HG02798 (cell line): ENCODE results near the gene TMEM170B.

ENCODE experiments used
- ATAC-seq: cut with Tn5 transposase; IDR thresholded peaks from one replicate; pipeline ENCODE4 v1.9.1; 2021; ENCODE audit warnings: mild to moderate bottlenecking; ENCODE audit not compliant: unreplicated experiment, poor library complexity

Gene TMEM170B, protein sequence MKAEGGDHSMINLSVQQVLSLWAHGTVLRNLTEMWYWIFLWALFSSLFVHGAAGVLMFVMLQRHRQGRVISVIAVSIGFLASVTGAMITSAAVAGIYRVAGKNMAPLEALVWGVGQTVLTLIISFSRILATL

DNA sequence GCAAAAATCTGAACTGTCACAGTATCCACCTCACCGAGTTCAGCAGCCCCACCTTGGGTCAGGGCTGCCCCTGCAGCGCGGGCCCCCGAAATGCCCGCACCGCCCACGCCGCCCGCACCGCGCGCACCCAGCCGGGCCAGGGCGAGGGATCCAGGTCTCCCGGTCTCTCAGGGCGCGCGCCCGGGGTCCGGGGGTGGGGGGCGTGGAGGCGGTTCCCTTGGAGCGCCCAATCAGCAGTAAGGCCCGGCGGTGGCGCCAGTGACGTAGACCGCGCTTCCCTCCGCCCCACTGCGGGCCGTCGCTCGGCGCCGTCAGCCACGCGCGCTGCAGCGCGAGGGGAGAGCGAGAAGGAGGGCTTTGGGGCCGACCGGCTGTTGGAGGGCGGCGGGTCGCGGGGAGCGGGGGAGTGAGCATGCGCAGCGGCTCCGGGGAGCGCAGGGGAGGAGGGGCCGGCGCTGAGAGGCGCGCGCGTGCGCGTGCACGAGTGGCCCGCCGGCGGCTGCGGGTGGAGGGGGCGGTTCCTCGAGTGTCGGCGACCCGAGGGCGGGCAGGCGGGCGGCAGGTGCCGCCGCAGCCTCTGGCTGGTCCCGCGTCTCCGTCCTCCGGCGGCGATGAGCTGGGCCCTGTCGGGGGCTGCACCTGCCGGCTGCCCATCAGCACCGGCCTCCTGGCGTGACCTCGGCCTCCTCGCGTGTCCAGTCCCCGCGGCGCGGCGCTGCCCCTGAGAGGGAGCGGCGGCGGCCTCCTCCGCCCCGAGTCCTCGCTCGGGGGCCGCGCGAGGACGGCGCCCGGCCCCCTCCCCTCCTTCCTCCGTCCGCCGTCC lies at the start of gene TMEM170B:
TSS of gene TMEM170B (plus strand) at position 521 of the 823 bp plus-strand sequence. CDS start 529 bp downstream, outside the sequence.
- ATAC-seq = peak; percentile 98

DNA sequence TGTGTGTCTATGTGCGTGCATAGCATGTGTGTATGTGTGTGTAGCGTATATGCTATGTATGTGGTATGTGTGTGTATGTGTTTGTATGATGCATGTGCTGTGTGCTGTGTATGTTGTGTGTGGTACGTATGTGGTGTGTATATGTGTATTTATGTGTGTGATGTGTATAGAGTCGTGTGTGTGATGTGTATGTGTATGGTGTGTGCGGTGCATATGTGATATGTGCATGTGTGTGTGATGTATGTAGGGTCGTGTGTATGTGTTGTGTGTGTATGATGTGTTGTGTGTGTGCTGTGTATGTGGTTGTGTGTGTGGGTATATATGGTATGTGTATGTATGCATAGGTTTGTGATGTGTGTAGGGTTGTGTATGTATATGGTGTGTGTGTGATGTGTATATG lies 46.6 kb upstream of the TMEM170B start:
- ATAC-seq = no peak

DNA sequence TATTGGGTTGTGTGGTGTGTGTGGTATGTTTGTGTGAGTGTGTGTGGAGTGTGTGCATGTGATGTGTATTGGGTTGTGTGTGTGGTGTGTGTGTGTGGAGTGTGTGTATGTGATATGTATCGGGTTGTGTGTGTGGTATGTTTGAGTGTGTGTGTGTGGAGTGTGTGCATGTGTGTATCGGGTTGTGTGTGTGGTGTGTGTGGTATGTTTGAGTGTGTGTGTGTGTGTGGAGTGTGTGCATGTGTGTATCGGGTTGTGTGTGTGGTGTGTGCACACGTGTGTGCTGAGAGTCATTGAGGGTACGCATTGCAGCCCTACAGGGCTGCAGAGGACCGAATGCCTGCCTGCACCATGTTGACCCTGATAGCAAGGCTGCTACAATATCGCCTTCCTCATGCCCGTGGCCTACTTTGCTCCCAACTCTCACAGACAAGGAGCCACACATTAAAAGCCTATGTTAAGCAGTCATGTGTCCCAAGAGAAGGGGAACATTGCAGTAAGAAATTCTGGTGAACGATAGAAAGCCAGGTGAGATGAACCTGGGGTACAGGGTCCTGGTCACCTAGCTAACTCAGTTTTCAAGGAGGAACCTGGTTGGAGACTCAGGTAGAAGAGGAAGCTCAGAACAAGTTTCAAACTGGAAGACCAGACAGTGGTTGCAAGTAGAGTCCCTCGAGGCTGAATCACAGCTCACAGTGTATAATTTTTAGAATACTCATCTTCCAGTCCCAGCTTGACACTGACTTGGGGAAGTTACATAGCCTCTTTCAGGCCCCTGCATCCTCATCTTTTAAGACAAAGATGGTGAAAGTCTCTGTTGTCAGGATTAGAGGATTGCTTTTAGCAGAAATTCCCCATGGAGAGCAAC lies 45.7 kb upstream of the TMEM170B start:
- ATAC-seq = peak; percentile 25

DNA sequence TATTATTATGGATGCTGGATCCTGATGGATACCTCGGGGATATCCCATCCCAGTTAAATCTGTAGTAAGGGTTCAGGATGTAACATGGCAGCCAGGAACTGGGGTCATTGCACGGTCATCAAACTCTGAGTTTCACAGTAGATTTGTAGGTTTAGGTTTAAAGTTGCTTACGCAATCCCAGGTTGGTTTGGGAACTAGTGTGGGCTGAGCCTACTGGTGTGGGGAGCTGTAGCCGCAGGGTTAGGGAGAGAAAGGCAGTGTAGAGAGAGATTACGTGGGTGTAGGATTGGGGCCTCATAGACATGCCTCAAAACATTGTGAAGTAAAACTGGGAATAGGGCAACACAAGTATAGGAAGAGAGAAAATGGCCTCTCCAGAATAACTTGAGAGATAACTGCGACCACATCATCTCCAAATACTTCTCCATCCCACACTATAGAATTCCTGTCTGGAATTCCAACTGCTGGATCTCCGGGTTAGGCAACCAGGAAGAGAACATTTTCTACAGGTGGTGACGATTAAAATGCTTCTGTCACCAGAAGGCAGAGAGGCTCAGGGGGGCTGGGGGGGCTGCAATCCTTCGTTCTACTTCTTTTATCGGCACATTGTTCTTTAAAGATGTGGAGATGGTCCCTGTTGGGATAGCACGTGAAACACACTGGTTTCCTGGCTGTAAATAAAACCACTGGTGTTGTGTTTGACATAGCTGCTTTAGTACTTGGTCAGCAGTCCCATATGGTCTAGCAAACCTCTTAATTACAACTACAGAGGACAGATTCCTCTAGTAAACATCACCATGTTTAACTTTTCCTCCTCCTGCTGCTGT lies 44.9 kb upstream of the TMEM170B start:
- no peak for ATAC-seq

DNA sequence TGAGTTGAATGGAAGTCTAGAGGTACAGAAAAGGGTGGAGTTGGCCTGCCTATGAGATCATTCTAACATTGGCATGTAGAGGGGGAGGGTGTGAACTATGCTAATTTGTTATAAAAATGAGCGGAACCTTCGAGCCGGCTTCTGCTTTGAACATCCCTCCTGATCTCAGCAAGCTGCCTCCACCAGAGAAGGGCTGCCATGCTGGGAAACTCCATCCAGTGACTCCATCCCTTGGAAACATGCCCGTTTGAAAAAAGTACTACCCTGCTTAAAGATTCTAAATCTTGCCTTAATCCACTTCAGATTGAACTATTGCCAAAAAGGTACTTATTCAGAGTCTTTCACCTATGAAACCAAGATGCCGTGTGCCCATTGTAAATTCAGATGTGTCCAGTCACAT lies 43.6 kb upstream of the TMEM170B start:
- ATAC-seq = no peak

DNA sequence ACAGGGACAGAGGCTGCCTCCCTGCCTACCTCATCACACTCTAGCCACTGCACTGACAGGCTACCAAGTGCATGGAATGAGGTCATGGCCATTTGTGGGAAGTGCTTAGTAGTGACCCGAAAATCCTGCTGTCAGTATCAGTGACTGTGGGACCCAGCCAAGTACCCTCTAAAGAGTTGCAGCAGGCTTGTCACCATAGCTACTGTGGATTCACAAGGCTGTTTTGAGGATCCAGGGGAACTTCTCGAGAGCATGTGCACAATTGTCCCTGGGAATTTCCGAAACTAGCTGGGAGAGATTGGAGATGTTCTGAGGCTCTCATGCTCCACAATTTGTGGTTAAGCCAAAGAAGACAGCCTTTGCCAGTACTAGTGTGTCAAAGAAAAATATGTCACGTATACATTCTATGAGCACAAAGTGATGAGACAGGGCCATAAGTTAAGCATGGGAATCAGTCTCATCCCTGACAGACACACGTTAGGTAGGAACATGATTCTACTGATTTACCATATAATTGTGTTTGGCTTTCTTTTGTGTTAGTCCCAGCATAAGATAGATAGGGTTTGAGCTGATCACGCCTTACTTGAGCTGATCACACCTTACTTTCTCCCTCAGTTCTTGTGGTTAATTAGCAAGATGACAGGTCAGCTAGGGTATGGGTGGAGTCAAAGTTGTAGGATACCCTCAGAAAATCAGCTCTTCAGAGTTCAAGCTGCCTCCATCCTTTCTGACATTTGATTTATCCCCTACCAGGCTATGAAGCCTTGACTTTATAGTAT lies 42.6 kb upstream of the TMEM170B start:
- ATAC-seq = peak; percentile 23

DNA sequence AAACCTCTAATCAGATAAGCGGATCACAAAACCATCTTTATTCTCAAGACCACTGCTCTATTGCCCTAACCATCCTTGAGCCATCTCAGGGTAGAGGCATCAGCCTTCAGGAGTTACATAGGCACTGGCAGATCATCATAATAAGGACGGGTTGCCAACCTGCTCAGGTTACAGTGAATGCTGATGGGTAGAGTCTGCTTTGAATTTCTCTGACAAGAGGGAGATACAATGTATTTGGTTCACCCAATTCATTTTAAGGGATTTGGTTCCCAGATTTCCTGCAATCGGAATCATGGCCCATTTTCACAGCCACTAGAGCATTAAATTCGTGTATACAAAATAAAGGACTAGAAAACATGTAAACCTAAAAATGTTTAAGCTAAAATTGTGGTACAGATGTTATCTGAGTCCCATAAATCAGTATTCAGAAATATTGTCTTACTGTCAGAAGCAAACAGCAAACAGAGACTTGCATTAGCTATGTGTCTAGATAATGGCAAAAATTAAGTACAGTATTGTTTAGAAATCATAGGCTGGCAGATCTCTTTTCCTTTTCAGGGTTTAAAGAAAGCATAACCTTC lies 41.9 kb upstream of the TMEM170B start:
- ATAC-seq = no peak

DNA sequence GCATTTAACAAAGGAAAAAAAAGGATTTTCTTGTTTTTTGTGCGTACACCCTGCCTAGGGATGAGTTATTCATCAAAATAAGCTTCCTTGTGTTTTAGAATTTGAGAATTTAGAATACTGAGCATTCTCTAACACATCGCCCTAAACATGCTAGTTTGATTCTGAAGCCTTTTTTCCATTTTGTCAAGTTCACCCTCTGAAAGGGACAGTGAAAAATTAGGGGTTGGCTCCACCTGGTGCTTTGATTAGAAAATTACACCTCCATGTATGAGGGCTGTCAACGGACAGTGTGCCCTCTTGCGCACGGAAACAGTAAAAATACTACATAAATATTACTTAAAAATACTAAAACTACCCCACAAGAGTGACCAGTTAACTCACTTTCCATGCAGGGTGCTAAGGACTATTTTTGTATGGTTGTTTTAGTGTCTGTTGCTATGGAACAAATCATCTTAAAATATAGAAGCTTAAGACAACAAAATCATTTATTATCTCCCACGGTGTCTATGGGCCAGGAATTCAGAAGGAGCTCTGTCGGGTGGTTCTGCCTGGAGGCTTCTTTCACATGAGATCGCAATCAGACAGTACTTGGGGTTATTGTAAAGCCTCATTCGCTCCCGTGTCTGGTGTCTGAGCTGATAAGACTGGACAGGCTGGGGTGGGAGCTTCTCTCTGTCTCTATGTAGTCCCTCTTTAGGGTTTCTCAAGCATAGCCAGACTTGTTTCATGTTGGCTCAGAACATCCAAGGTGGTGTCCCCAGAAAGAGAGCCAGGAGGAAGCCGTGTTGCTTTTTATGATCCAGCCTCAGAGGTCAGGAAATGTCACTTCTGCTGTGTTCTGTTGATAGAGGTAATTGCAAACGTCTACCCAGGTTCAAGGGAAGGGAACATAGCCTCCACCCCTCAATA lies 41.1 kb upstream of the TMEM170B start:
- ATAC-seq = peak; percentile 60

DNA sequence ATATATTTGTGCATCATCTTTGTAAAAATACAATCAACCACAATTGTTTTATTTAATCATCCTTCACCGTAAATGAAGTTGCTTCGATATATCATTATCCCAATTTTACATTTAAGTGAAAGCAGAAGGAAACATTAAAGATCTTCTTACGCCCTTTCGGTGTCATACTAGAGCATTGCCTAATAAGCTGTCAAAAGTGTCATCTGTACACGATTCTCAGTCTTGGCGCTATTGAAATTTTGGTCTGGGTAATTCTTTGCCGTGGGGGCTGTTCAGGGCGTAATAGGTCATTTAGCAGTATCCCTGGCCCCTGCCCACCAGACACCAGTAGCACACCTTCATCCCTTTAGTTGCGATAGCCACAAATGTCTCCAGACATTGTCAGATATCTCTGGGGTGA lies 40.4 kb upstream of the TMEM170B start:
- no peak for ATAC-seq

DNA sequence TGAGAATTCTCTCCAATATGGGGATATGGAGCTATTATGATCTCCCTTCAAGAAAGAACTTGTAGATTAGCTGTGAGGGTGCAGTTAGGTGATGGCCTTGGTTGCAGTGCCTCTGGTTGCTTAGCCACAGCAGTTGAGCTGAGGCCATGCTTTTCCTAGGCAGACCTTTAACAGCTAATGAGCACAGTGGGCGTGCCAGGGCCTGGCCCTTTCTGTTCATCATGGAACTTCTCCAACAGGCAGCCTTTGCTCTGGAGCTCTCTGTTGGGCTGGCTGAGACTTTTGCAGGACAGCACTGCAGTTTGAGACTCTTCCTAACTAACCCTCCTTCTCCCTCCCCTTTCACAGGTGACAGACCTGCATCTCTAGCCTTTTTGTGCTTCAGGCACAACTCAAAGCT lies 39.7 kb upstream of the TMEM170B start:
- ATAC-seq = no peak

DNA sequence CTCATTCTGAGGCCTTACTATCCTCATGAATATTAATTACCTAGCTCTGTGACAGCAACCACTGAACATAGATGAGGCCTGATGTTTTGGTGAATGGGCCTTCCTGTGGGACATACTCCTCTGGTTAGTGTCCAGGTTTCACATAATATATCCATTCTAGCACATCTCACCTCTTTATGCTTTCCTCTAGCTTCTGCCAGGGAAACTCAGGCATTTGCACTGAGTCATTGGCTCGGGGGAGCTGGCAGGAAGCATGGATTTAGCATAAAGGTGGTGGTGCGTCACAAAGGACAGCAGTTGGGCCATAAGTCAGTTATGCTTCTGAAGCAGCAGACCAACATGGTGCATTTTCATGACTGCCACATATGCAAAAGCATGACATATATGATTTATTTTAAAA lies 37.5 kb upstream of the TMEM170B start:
- no peak for ATAC-seq

DNA sequence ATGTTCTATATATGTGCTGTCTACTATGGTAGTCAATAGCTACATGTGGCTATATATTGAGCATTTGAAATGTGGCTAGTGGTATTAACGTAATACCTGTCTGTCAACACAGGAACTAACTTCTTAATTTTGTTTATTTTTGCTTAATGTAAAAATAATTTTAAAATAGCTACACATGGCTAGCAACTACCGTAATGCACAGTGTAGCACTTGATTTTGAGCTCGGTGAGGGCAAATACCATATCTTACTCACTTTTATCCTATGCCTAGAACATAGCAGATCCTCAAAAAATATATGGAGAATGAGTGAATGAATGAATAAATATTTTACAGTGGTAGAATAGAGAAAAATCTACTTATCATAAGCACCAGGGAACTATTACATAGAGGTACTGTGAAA lies 28.1 kb upstream of the TMEM170B start:
- no peak for ATAC-seq

DNA sequence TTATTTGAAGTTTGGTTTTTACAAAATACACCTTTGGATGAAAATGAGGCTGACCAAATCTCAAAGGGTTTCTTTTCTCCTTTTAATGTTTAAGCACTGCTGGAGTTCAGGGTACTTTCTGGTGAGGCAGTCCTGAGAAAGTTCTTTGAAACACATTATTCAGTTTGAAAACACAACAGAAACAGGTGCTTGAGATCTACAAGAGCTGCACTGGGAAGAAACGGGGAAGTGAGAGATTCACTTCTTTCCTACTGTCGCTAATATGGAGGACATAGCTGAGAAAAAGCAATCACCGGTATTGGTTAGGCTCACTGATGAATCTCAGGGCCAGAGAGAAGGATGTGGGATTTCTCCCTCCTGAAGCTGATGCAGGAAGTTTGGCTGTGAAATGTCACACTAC lies 22.9 kb upstream of the TMEM170B start:
- ATAC-seq = peak; percentile 90

DNA sequence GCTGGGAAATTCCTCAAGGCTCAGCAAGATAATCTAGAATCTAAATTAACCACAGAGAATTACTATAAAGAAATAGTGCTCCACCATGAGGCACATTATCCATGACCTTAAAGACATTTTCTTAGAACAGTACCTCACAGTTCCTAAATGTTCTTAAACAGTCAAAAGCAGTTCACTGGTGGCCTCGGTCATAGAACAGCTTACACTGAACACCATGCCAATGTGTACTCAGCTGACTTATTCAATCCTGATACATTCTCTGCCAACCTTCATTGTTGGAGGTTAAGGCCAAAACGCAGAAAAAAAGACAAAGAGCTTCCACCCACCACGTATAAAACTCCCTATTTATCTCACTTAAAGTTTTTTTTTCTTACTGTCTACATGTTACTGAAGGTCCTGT lies 21.8 kb upstream of the TMEM170B start:
- ATAC-seq = no peak

DNA sequence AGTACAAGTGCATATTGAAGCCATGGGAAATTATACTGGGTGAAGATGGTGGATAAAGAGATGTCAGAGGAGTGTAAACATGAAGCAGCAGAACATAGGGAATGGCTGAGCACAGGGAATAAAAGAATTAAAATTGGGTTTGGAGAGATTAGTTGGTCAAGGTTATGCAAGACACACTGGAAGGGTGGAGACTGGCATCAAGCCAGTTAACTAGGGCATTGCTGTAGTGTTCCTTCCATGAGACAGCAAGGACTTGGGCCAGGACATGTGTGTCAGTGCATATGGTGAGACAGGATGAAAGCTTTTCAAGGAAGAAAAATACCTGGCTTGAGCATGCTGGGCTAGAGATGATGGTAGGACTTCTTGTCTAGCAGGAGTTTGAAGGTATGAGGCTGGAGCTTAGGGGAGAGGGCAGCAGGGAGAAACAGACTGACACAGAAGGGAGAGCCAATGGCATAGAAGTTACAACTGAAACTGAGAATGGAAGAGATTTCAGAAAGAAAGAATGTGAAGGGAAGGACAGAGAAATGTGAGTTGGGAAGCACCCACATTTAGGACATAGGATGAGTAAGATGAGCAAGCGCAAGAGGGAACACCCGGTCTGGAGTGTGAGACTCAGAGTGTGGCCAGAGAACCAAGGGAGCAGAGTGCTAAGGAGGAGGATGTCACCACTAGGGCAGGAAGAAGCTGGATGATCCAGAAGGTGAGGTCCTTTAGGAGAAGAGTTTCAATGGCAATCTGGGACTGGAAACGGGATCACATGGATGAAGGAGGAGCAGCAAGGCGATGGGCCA lies 14.5 kb upstream of the TMEM170B start:
- ATAC-seq = no peak

DNA sequence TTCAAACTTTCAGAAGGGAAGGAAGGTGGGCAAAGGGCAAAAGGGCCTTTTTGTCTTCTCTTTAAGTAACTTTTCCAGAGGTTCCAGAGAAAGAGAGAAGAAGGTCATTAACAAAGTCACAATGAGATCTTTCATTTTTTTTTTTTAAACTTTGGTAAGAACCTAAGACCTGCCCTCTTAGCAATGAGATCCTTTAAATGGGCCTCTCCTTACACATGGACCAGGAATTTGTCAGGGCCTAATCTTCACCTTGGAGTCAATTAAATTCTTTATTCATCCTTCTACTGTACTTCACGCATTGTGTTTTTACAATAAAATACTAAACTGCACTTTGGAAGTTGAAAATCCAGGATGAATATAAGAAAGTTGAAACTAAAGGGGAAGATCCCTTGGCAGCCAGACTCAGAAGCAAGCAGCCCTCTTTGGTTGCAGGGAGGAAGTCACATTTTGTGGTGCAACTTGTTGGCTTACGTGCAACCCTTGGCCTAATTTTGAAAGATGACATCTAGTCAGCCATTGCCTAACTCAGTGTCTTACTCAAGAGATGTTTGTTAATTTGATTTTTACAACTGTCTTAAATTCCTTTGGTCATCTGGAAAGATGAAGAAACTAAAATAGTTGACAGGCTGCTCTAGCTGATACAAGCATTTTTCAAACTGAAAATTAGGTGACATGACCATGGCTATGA lies 11.9 kb upstream of the TMEM170B start:
- ATAC-seq = no peak

DNA sequence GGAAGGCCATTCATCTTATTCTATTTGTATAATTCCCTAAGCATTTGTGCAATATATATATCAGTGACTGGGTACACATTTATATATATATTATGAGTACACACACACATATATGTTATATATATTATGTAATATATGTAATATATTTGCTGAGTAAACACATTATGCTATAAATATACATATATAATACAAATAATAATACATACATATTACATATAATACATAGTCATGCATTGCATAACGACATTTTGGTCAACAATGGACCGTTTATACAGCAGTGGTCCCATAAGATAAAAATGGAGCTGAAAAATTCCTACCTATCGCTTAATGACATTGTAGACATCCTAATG lies 11.4 kb upstream of the TMEM170B start:
- ATAC-seq = no peak
